Measurements from ENCODE around the gene U2AF2.
A peak's percentile ranks its signal among the peaks of the same experiment; 100 is the strongest.

DNA sequence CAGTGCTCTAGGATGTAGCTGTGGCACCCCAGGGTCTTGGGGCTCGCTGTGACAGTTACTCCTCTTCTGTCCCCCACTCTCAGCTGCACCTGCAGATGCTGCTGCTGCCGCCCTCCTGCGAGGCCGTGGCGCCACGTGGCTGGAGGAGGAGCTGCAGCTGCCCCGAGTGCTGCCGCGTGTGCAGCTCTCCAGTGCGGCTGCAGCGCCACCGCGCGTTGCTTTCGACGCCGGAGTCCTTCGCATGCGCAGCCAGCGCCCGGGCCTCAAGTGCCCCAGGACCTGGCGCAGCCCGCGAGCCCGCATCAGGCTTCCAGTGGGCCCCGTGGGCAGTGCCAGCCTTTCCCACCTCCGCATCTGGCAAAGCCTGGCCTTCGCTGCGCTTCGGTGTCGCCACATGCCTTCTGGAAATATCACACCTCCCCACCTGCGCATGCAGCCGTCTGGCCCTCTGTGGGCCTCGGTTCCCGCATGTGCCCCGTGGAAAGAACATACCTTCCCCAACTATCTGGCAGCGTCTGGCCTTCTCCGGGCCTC, 14.7 kb upstream of the U2AF2 start:
- no peak for TF ChIP-seq EZH2 (IDR thresholded peaks at IDR 0.05; ENCODE audit: low read depth, unreplicated experiment)
- peak; percentile 7 to 54; a peak in 2 of 4 replicates for TF ChIP-seq CTCF (conservative IDR thresholded peaks at IDR 0.05; ENCODE audit: low read depth in 2 of 2)
- no peak; the same call in 1 of the 2 replicates for TF ChIP-seq POLR2AphosphoS5 (IDR thresholded peaks at IDR 0.05; ENCODE audit: low read depth)

Measured in GM23338 (cell line).